Measurements from ENCODE around the gene ST8SIA2. TPM values are rescaled to one million over a fixed set of nuclear protein-coding genes. Genes with fewer than 3 reads are reported as not detected.

The ST8SIA2 gene
- total RNA-seq, 2 experiments from 2014 or later, result not detected

- Mint-ChIP-seq H3K4me3 (no peak overlapping the region), H3K27ac (no peak overlapping the region), H3K9me3 (no peaks in the 10 kb centered on the region), H3K27me3 (peaks cover 16% of the 10 kb centered on the region), H3K36me3 (ENCODE audit: low read depth) (no peaks in the 10 kb centered on the region), H3K4me1 (ENCODE audit: low read depth) (no peaks in the 10 kb centered on the region)
- Histone ChIP-seq H3K4me3 (ENCODE audit: low read length) (no peak overlapping the region), H3K4me1 (ENCODE audit: insufficient read depth, low read length) (no peaks in the 10 kb centered on the region), H3K27ac (ENCODE audit: low read depth in 1 of 2, low read length in 2 of 2) (no peak overlapping the region), H3K27me3 (ENCODE audit: control insufficient read depth in 1 of 2, insufficient read depth in 2 of 2, low read length in 2 of 2) (peaks cover 0 to 7% of the 10 kb centered on the region in 2 experiments), H3K36me3 (ENCODE audit: insufficient read depth, low read length) (no peaks in the 10 kb centered on the region), H3K9me3 (ENCODE audit: control insufficient read depth in 1 of 2, insufficient read depth in 1 of 2, low read length in 2 of 2) (no peaks in the 10 kb centered on the region)
- intact Hi-C loops (cut with DNase I, micrococcal nuclease), result no loop called here
- TF ChIP-seq CTCF (IDR thresholded peaks at IDR 0.05), result no peak
- ATAC-seq (ENCODE audit: poor library complexity) (no peak), DNase-seq (no peak)
- ChIA-PET CTCF (no interaction called here), POLR2A (no interaction called here)
These were observed 22.9 kb downstream of the ST8SIA2 start for GRCh38 chr15:92416557-92416956.

- no peak overlapping the region for H3K27ac ChIP-seq (ENCODE audit: low read depth in 1 of 2, low read length in 2 of 2)
- no peaks in the 10 kb centered on the region for H3K36me3 Mint-ChIP-seq (ENCODE audit: low read depth)
- intact Hi-C loops (cut with DNase I, micrococcal nuclease), result no loop called here
- H3K27me3 Mint-ChIP-seq, result peaks cover 16% of the 10 kb centered on the region
- no peak for TF ChIP-seq CTCF (IDR thresholded peaks at IDR 0.05)
- H3K4me1 Mint-ChIP-seq (ENCODE audit: low read depth), result no peaks in the 10 kb centered on the region
- no peaks in the 10 kb centered on the region for H3K4me1 ChIP-seq (ENCODE audit: insufficient read depth, low read length)
- H3K9me3 ChIP-seq (ENCODE audit: control insufficient read depth in 1 of 2, insufficient read depth in 1 of 2, low read length in 2 of 2), result no peaks in the 10 kb centered on the region
- ATAC-seq (ENCODE audit: poor library complexity) (no peak), DNase-seq (no peak)
- H3K4me3 Mint-ChIP-seq, result no peak overlapping the region
- peaks cover 0 to 6% of the 10 kb centered on the region in 2 experiments for H3K27me3 ChIP-seq (ENCODE audit: control insufficient read depth in 1 of 2, insufficient read depth in 2 of 2, low read length in 2 of 2)
- ChIA-PET CTCF (no interaction called here), POLR2A (no interaction called here)
- no peak overlapping the region for H3K4me3 ChIP-seq (ENCODE audit: low read length)
- H3K36me3 ChIP-seq (ENCODE audit: insufficient read depth, low read length), result no peaks in the 10 kb centered on the region
- H3K9me3 Mint-ChIP-seq, result no peaks in the 10 kb centered on the region
- H3K27ac Mint-ChIP-seq, result no peak overlapping the region
These were observed 24.0 kb downstream of the ST8SIA2 start for GRCh38 chr15:92417716-92418115.

GRCh38 chr15:92418864-92419263 is 25.2 kb downstream of the ST8SIA2 start:
- no peak overlapping the region for H3K4me3 Mint-ChIP-seq
- peaks cover 6 to 8% of the 10 kb centered on the region in 2 experiments for H3K27me3 ChIP-seq (ENCODE audit: control insufficient read depth in 1 of 2, insufficient read depth in 2 of 2, low read length in 2 of 2)
- TF ChIP-seq CTCF (IDR thresholded peaks at IDR 0.05), result no peak
- no peaks in the 10 kb centered on the region for H3K4me1 Mint-ChIP-seq (ENCODE audit: low read depth)
- no peak overlapping the region for H3K4me3 ChIP-seq (ENCODE audit: low read length)
- H3K27ac Mint-ChIP-seq, result no peak overlapping the region
- H3K27ac ChIP-seq (ENCODE audit: low read depth in 1 of 2, low read length in 2 of 2), result no peak overlapping the region
- no peaks in the 10 kb centered on the region for H3K9me3 Mint-ChIP-seq
- intact Hi-C loops (cut with DNase I, micrococcal nuclease), result no loop called here
- H3K4me1 ChIP-seq (ENCODE audit: insufficient read depth, low read length), result no peaks in the 10 kb centered on the region
- H3K9me3 ChIP-seq (ENCODE audit: control insufficient read depth in 1 of 2, insufficient read depth in 1 of 2, low read length in 2 of 2), result no peaks in the 10 kb centered on the region
- no peaks in the 10 kb centered on the region for H3K36me3 Mint-ChIP-seq (ENCODE audit: low read depth)
- CTCF ChIA-PET, result no interaction called here
- POLR2A ChIA-PET, result no interaction called here
- ATAC-seq (ENCODE audit: poor library complexity) (no peak), DNase-seq (no peak)
- H3K27me3 Mint-ChIP-seq, result peaks cover 27% of the 10 kb centered on the region
- H3K36me3 ChIP-seq (ENCODE audit: insufficient read depth, low read length), result no peaks in the 10 kb centered on the region

Data from CD4-positive, alpha-beta T cell (primary cell).